ENCODE data around the gene RARB.

Gene RARB

DNA sequence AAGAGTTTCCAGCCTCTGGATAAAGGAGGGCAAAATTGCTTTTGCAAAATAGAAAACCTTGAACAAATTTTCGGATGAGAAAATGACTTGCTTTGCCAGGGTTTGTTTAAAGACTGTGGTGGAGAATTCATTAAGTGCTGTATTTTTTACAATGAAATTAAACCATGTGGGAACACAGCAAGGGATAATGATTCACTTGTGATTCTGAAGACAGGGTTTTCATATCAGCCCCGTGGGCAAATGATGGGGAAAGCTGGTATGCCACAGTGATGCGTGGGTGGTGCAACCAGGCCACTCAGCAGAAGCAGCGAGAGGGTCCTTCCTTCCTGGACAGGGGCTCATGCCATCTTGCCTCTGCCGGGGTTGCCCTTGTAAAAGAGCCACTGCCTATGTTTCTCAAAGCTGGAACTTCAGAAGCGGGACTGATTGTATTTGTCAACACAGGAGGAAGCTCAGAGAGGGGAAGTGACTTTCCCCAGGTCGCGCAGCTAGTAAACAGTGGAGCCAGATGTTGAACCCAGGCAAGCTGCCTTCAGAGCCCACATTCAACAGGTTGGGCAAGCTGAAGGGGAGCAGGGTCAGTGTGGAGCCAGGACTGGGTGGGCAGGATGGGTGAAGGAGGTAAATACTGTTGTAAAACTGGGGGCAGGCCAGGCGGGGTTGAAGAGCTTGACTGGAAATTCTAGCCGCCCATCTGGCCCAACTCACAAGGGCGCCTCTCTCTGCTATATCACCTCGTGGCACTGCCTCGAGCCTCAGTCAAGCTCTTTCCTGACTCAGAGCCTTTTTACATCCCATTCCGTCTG lies 157.5 kb downstream of the RARB start:
- Histone ChIP-seq H3K4me3 (ENCODE audit: low read length in 2 of 2) (no peak overlapping the region), H3K36me3 (ENCODE audit: control insufficient read depth in 2 of 2, insufficient read depth in 2 of 2, low read length in 2 of 2) (peaks cover 15 to 18% of the 10 kb centered on the region in 2 donors), H3K9ac (ENCODE audit: low read length in 2 of 2) (no peak overlapping the region), H3K27me3 (ENCODE audit: control insufficient read depth in 1 of 2, insufficient read depth in 2 of 2, low read length in 2 of 2) (no peaks in the 10 kb centered on the region), H3K9me3 (ENCODE audit: control insufficient read depth in 2 of 2, low read length in 2 of 2) (no peaks in the 10 kb centered on the region), H3K27ac (ENCODE audit: low read length) (no peak overlapping the region), H3K4me1 (ENCODE audit: control insufficient read depth, insufficient read depth, low read length) (no peaks in the 10 kb centered on the region)

GRCh38 chr3:25586167-25586505 lies 158.1 kb downstream of the RARB start:
- no peaks in the 10 kb centered on the region for H3K27me3 ChIP-seq (ENCODE audit: control insufficient read depth in 1 of 2, insufficient read depth in 2 of 2, low read length in 2 of 2)
- no peak overlapping the region for H3K4me3 ChIP-seq (ENCODE audit: low read length in 2 of 2)
- no peak overlapping the region for H3K9ac ChIP-seq (ENCODE audit: low read length in 2 of 2)
- no peaks in the 10 kb centered on the region for H3K9me3 ChIP-seq (ENCODE audit: control insufficient read depth in 2 of 2, low read length in 2 of 2)
- no peaks in the 10 kb centered on the region for H3K4me1 ChIP-seq (ENCODE audit: control insufficient read depth, insufficient read depth, low read length)
- peaks cover 11 to 13% of the 10 kb centered on the region in 2 donors for H3K36me3 ChIP-seq (ENCODE audit: control insufficient read depth in 2 of 2, insufficient read depth in 2 of 2, low read length in 2 of 2)
- no peak overlapping the region for H3K27ac ChIP-seq (ENCODE audit: low read length)

DNA sequence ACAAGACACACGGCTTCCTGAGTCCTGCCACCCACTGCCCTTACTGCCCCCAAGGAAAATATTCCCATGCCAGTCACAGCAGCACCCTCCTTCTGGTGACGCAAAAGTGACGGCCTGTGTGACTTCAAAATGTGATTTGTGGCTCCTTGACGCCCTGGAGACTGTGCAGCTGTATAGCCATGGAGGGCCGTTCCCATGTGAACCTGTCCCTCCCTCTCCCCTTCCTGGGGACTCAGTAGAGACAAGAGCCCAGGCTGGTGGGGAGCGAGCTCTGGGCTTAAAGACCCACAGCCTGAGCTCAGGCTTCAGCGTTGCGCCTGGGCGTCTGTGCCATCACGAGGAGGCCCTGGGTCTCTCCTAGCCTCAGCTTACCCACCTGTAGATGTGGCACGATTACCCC lies 158.5 kb downstream of the RARB start:
- Histone ChIP-seq H3K9ac (ENCODE audit: low read length in 2 of 2) (no peak overlapping the region), H3K4me3 (ENCODE audit: low read length in 2 of 2) (no peak overlapping the region), H3K36me3 (ENCODE audit: control insufficient read depth in 2 of 2, insufficient read depth in 2 of 2, low read length in 2 of 2) (peaks cover 9 to 10% of the 10 kb centered on the region in 2 donors), H3K4me1 (ENCODE audit: control insufficient read depth, insufficient read depth, low read length) (no peaks in the 10 kb centered on the region), H3K27ac (ENCODE audit: low read length) (no peak overlapping the region), H3K27me3 (ENCODE audit: control insufficient read depth in 1 of 2, insufficient read depth in 2 of 2, low read length in 2 of 2) (no peaks in the 10 kb centered on the region), H3K9me3 (ENCODE audit: control insufficient read depth in 2 of 2, low read length in 2 of 2) (no peaks in the 10 kb centered on the region)

DNA sequence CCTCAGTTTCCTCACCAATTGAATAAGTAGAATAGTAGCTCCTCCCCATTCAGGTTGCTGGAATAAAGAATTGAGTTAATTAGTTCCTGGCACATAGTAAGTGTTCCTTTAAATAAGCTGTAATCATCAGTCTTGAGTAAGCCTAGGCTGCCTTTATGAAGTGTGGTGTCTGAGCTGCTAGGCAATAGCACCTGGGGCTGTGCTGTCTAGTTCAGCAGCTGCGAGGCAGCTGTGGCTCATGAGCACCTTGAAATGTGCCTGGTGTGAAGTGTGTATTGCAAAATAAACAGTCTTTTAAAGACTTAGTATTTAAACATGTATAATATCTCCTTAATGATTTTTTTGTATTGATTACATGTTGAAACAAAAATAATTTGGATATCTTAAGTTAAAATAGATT lies 159.0 kb downstream of the RARB start:
- Histone ChIP-seq H3K36me3 (ENCODE audit: control insufficient read depth in 2 of 2, insufficient read depth in 2 of 2, low read length in 2 of 2) (peaks cover 5 to 6% of the 10 kb centered on the region in 2 donors), H3K27ac (ENCODE audit: low read length) (no peak overlapping the region), H3K27me3 (ENCODE audit: control insufficient read depth in 1 of 2, insufficient read depth in 2 of 2, low read length in 2 of 2) (no peaks in the 10 kb centered on the region), H3K4me1 (ENCODE audit: control insufficient read depth, insufficient read depth, low read length) (no peaks in the 10 kb centered on the region), H3K9me3 (ENCODE audit: control insufficient read depth in 2 of 2, low read length in 2 of 2) (no peaks in the 10 kb centered on the region), H3K4me3 (ENCODE audit: low read length in 2 of 2) (no peak overlapping the region), H3K9ac (ENCODE audit: low read length in 2 of 2) (no peak overlapping the region)

- H3K27ac ChIP-seq (ENCODE audit: low read length), result no peak overlapping the region
- H3K27me3 ChIP-seq (ENCODE audit: control insufficient read depth in 1 of 2, insufficient read depth in 2 of 2, low read length in 2 of 2), result no peaks in the 10 kb centered on the region
- H3K4me1 ChIP-seq (ENCODE audit: control insufficient read depth, insufficient read depth, low read length), result peaks cover 3% of the 10 kb centered on the region
Measured at GRCh38 chr3:25587526-25587925, 159.5 kb downstream of the RARB start.

DNA sequence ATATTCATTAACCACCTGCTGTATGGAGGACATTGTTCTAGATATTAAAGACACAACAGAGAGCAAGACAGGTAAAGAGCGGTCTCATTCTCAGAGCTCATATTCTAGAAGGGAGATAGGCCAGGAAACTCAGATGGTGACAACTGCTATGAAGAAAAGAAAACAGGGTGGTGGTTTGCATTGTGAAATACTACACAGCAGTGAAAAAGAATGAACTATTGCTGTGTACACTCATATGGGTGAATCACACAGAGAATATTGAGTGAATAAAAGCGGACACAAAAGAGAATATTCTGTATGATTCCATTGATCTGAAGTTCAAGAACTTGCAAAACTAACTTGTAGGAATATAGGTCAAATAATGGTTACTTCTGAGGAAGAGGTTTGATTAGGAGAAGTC lies 159.9 kb downstream of the RARB start:
- Histone ChIP-seq H3K9me3 (ENCODE audit: control insufficient read depth in 2 of 2, low read length in 2 of 2) (no peaks in the 10 kb centered on the region), H3K27me3 (ENCODE audit: control insufficient read depth in 1 of 2, insufficient read depth in 2 of 2, low read length in 2 of 2) (no peaks in the 10 kb centered on the region), H3K27ac (ENCODE audit: low read length) (no peak overlapping the region), H3K9ac (ENCODE audit: low read length in 2 of 2) (no peak overlapping the region), H3K36me3 (ENCODE audit: control insufficient read depth in 2 of 2, insufficient read depth in 2 of 2, low read length in 2 of 2) (no peaks in the 10 kb centered on the region), H3K4me3 (ENCODE audit: low read length in 2 of 2) (no peak overlapping the region), H3K4me1 (ENCODE audit: control insufficient read depth, insufficient read depth, low read length) (peaks cover 7% of the 10 kb centered on the region)

More at GRCh38 chr3:25587526-25587925, 159.5 kb downstream of the RARB start:
- Histone ChIP-seq H3K36me3 (ENCODE audit: control insufficient read depth in 2 of 2, insufficient read depth in 2 of 2, low read length in 2 of 2) (peaks cover 2% of the 10 kb centered on the region in 2 donors), H3K9me3 (ENCODE audit: control insufficient read depth in 2 of 2, low read length in 2 of 2) (no peaks in the 10 kb centered on the region), H3K4me3 (ENCODE audit: low read length in 2 of 2) (no peak overlapping the region), H3K9ac (ENCODE audit: low read length in 2 of 2) (no peak overlapping the region)

GRCh38 chr3:25588441-25589103 lies 160.5 kb downstream of the RARB start:
- no peaks in the 10 kb centered on the region for H3K9me3 ChIP-seq (ENCODE audit: control insufficient read depth in 2 of 2, low read length in 2 of 2)
- H3K27me3 ChIP-seq (ENCODE audit: control insufficient read depth in 1 of 2, insufficient read depth in 2 of 2, low read length in 2 of 2), result no peaks in the 10 kb centered on the region
- H3K4me1 ChIP-seq (ENCODE audit: control insufficient read depth, insufficient read depth, low read length), result peaks cover 13% of the 10 kb centered on the region
- H3K27ac ChIP-seq (ENCODE audit: low read length), result no peak overlapping the region
- no peaks in the 10 kb centered on the region for H3K36me3 ChIP-seq (ENCODE audit: control insufficient read depth in 2 of 2, insufficient read depth in 2 of 2, low read length in 2 of 2)
- no peak overlapping the region for H3K4me3 ChIP-seq (ENCODE audit: low read length in 2 of 2)
- no peak overlapping the region for H3K9ac ChIP-seq (ENCODE audit: low read length in 2 of 2)

DNA sequence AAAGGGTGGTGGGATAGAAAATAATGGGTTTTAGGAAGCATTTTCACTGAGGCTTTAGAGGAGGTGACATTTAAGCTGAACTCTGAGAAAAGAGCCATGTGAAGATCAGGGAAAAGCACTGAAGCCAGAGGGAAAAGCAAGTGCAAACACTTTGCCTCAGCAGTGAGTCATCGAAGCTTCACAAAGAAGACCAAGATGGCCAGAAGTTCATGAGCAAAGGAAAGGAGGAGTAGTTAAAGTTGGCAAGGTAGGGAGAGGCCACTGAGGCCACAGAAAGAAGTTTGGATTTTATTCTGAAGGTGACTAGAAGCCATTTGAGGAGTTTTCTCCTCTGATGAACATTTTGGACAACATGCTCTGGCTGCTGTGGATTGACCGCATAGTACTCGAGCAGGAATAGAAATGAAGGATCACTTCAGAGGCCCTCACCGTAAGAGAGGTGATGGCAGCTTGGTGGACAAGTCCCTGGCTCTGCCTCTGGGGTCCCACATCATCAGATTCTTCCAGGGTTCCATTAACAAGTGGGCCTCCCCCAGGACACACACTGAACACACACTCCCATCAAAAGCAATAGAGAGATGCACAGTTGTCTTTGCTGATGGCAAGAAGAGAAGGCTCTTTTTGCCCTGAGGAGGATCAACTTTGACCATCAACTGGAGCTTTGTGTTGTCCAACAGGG lies 161.2 kb downstream of the RARB start:
- Histone ChIP-seq H3K27me3 (ENCODE audit: control insufficient read depth in 1 of 2, insufficient read depth in 2 of 2, low read length in 2 of 2) (no peaks in the 10 kb centered on the region), H3K9ac (ENCODE audit: low read length in 2 of 2) (no peak overlapping the region), H3K9me3 (ENCODE audit: control insufficient read depth in 2 of 2, low read length in 2 of 2) (no peaks in the 10 kb centered on the region), H3K27ac (ENCODE audit: low read length) (no peak overlapping the region), H3K36me3 (ENCODE audit: control insufficient read depth in 2 of 2, insufficient read depth in 2 of 2, low read length in 2 of 2) (no peaks in the 10 kb centered on the region), H3K4me1 (ENCODE audit: control insufficient read depth, insufficient read depth, low read length) (peaks cover 15% of the 10 kb centered on the region), H3K4me3 (ENCODE audit: low read length in 2 of 2) (no peak overlapping the region)

- Histone ChIP-seq H3K4me3 (ENCODE audit: low read length in 2 of 2) (no peak overlapping the region), H3K4me1 (ENCODE audit: control insufficient read depth, insufficient read depth, low read length) (peaks cover 15% of the 10 kb centered on the region), H3K36me3 (ENCODE audit: control insufficient read depth in 2 of 2, insufficient read depth in 2 of 2, low read length in 2 of 2) (no peaks in the 10 kb centered on the region), H3K9me3 (ENCODE audit: control insufficient read depth in 2 of 2, low read length in 2 of 2) (no peaks in the 10 kb centered on the region), H3K9ac (ENCODE audit: low read length in 2 of 2) (no peak overlapping the region), H3K27ac (ENCODE audit: low read length) (no peak overlapping the region), H3K27me3 (ENCODE audit: control insufficient read depth in 1 of 2, insufficient read depth in 2 of 2, low read length in 2 of 2) (no peaks in the 10 kb centered on the region)
Measured at GRCh38 chr3:25589783-25590258, 161.8 kb downstream of the RARB start.

DNA sequence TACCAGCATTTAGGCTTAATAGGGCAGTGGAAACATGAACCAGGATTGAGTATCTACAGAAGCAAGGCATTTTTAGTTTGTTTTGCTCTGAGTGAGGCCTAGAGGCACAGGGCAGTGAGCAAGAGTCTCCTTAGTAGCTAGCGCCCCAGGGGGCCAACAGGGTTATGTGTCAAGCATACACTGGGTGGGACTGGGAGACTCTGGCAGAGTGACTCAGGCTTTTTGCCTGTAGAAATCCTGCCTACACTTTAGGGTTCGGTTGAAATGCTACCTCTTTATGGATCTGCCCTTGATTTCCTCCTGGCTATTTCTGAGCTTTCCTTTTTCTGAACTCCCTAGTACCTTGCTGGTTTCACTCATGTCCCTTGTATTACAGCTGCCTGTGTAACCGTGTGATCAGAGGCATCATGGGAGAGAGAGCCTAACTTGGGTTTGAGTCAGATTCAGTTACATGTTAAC lies 164.5 kb downstream of the RARB start:
- Histone ChIP-seq H3K36me3 (ENCODE audit: control insufficient read depth in 2 of 2, insufficient read depth in 2 of 2, low read length in 2 of 2) (peaks cover 2 to 6% of the 10 kb centered on the region in 2 donors), H3K27me3 (ENCODE audit: control insufficient read depth in 1 of 2, insufficient read depth in 2 of 2, low read length in 2 of 2) (no peaks in the 10 kb centered on the region), H3K4me3 (ENCODE audit: low read length in 2 of 2) (no peak overlapping the region), H3K9ac (ENCODE audit: low read length in 2 of 2) (no peak overlapping the region), H3K27ac (ENCODE audit: low read length) (peak overlapping the region; percentile 11), H3K4me1 (ENCODE audit: control insufficient read depth, insufficient read depth, low read length) (peaks cover 15% of the 10 kb centered on the region), H3K9me3 (ENCODE audit: control insufficient read depth in 2 of 2, low read length in 2 of 2) (no peaks in the 10 kb centered on the region)

Data from stomach smooth muscle (tissue), 2 donors.